OCI-LY1 (cell line): ENCODE data around the gene DYRK3.
A peak's percentile ranks its signal among the peaks of the same experiment; 100 is the strongest.

Experiments used
- H2AFZ ChIP-seq: fragments of 200-600 bp; sonication (generic), shearing (Covaris generic); 2 replicates; pipeline ENCODE4 v1.6.0; 2014; ENCODE audit warnings: antibody characterized with exemption, mild to moderate bottlenecking, low read length
- H3F3A ChIP-seq: fragments of 200-600 bp; sonication (generic), shearing (Covaris generic); 2 replicates; pipeline ENCODE4 v1.6.0; 2014; ENCODE audit warnings: mild to moderate bottlenecking, antibody characterized with exemption, low read length, moderate library complexity; ENCODE audit not compliant: insufficient read depth
- H3K27ac ChIP-seq: fragments of 200-600 bp; sonication (generic); 2 replicates; pipeline ENCODE4 v1.5.1; 2014; ENCODE audit warnings: low read length, mixed run types, mild to moderate bottlenecking, low read depth; ENCODE audit not compliant: poor library complexity, severe bottlenecking
- H3K27me3 ChIP-seq: fragments of 200-600 bp; sonication (generic); 2 replicates; pipeline ENCODE4 v1.6.0; 2014; ENCODE audit warnings: antibody characterized with exemption, mild to moderate bottlenecking, low read length, moderate library complexity; ENCODE audit not compliant: insufficient read depth
- H3K36me3 ChIP-seq: fragments of 200-600 bp; sonication (generic); 2 replicates; pipeline ENCODE4 v1.6.1; 2014; ENCODE audit warnings: mild to moderate bottlenecking, antibody characterized with exemption, low read length, moderate library complexity, mixed read lengths; ENCODE audit not compliant: insufficient read depth
- H3K4me1 ChIP-seq: fragments of 200-600 bp; sonication (generic); 2 replicates; pipeline ENCODE4 v1.5.1; 2014; ENCODE audit warnings: mild to moderate bottlenecking, low read length, moderate library complexity; ENCODE audit not compliant: insufficient read depth, severe bottlenecking
- H3K4me2 ChIP-seq: fragments of 200-600 bp; sonication (generic), shearing (Covaris generic); 2 replicates; pipeline ENCODE4 v1.6.1; 2014; ENCODE audit warnings: low read length
- H3K4me3 ChIP-seq: fragments of 200-600 bp; sonication (generic); 2 replicates; pipeline ENCODE4 v1.5.1; 2014; ENCODE audit warnings: low read length, low read depth, mild to moderate bottlenecking, mixed read lengths; ENCODE audit not compliant: poor library complexity, severe bottlenecking
- H3K79me2 ChIP-seq: fragments of 200-600 bp; shearing (Covaris generic); 2 replicates; pipeline ENCODE4 v1.6.1; 2016; ENCODE audit warnings: mixed run types, low read length, mixed read lengths; ENCODE audit not compliant: insufficient read depth
- H3K9ac ChIP-seq: fragments of 200-600 bp; sonication (generic), shearing (Covaris generic); 2 replicates; pipeline ENCODE4 v1.6.1; 2014; ENCODE audit warnings: mild to moderate bottlenecking, low read length, mixed read lengths
- H3K9me2 ChIP-seq: fragments of 200-600 bp; sonication (generic), shearing (Covaris generic); 2 replicates; pipeline ENCODE4 v1.6.1; 2014; ENCODE audit warnings: low read depth, mild to moderate bottlenecking, low read length, mixed read lengths
- H3K9me3 ChIP-seq: fragments of 200-600 bp; shearing (Covaris generic); 2 replicates; pipeline ENCODE4 v1.6.1; 2014; ENCODE audit warnings: low read length, mixed read lengths
- H4K20me1 ChIP-seq: fragments of 200-600 bp; sonication (generic), shearing (Covaris generic); 2 replicates; pipeline ENCODE4 v1.6.0; 2016; ENCODE audit warnings: mild to moderate bottlenecking, low read length; ENCODE audit not compliant: insufficient read depth
- CTCF ChIP-seq: fragments of 200-600 bp; sonication (generic), shearing (Covaris generic); IDR thresholded peaks from 2 replicates; pipeline ENCODE4 v1.5.1; 2017; ENCODE audit warnings: mild to moderate bottlenecking, antibody characterized with exemption, low read length, moderate library complexity, mixed read lengths
- EZH2 ChIP-seq: fragments of 200-600 bp; sonication (generic), shearing (Covaris generic); IDR thresholded peaks from 2 replicates; pipeline ENCODE4 v1.8.0; 2017; ENCODE audit warnings: borderline replicate concordance, mixed run types, mild to moderate bottlenecking, antibody characterized with exemption, low read length, moderate library complexity, mixed read lengths

The DYRK3 gene

GRCh38 chr1:206628916-206629315 is 6.4 kb upstream of the DYRK3 start:
- no peaks in the 10 kb centered on the region for H3K9me3 ChIP-seq
- TF ChIP-seq CTCF (no peak), EZH2 (no peak)

GRCh38 chr1:206631085-206631509 is 4.2 kb upstream of the DYRK3 start:
- no peak overlapping the region for H3K4me3 ChIP-seq

More at GRCh38 chr1:206628916-206629315, 6.4 kb upstream of the DYRK3 start:
- Histone ChIP-seq H3K4me1 (no peaks in the 10 kb centered on the region), H3K79me2 (no peaks in the 10 kb centered on the region), H3K4me2 (no peak overlapping the region), H3K27me3 (no peaks in the 10 kb centered on the region; the same call in 1 of the 2 replicates), H3K36me3 (no peaks in the 10 kb centered on the region), H3K9me2 (no peaks in the 10 kb centered on the region), H3K4me3 (no peak overlapping the region), H3K27ac (no peak overlapping the region), H3F3A (no peaks in the 10 kb centered on the region), H2AFZ (no peak overlapping the region), H4K20me1 (no peaks in the 10 kb centered on the region), H3K9ac (no peak overlapping the region)

GRCh38 chr1:206633708-206634121 is 1.6 kb upstream of the DYRK3 start:
- no peaks in the 10 kb centered on the region for H4K20me1 ChIP-seq
- H3K79me2 ChIP-seq = no peaks in the 10 kb centered on the region
- no peak overlapping the region for H3K27ac ChIP-seq
- H3K9me2 ChIP-seq = no peaks in the 10 kb centered on the region
- H3F3A ChIP-seq = peaks cover 4% of the 10 kb centered on the region; the same call in 1 of the 2 replicates
- H3K36me3 ChIP-seq = no peaks in the 10 kb centered on the region
- no peak overlapping the region for H3K4me3 ChIP-seq
- H2AFZ ChIP-seq = no peak overlapping the region
- H3K27me3 ChIP-seq = no peaks in the 10 kb centered on the region
- H3K4me2 ChIP-seq = no peak overlapping the region
- no peak for TF ChIP-seq CTCF
- no peak for TF ChIP-seq EZH2
- no peaks in the 10 kb centered on the region for H3K9me3 ChIP-seq
- H3K9ac ChIP-seq = no peak overlapping the region
- H3K4me1 ChIP-seq = peaks cover 34% of the 10 kb centered on the region

More at GRCh38 chr1:206631085-206631509, 4.2 kb upstream of the DYRK3 start:
- Histone ChIP-seq H2AFZ (no peak overlapping the region; the same call in 1 of the 2 replicates), H3K4me1 (peaks cover 14% of the 10 kb centered on the region), H3K4me2 (no peak overlapping the region), H3K9me2 (no peaks in the 10 kb centered on the region), H3K9ac (no peak overlapping the region), H4K20me1 (no peaks in the 10 kb centered on the region), H3K36me3 (no peaks in the 10 kb centered on the region), H3K79me2 (no peaks in the 10 kb centered on the region), H3K27me3 (no peaks in the 10 kb centered on the region), H3F3A (no peaks in the 10 kb centered on the region), H3K9me3 (no peaks in the 10 kb centered on the region), H3K27ac (no peak overlapping the region)
- peak; percentile 78 for TF ChIP-seq CTCF
- no peak for TF ChIP-seq EZH2
